ENCODE data around the gene SENP1.

The SENP1 gene

GRCh38 chr12:48045061-48045846, 60.6 kb downstream of the SENP1 start:
- in situ Hi-C loops (cut with HindIII; ENCODE audit: low pct_ligation_motif_present, low pct_unique_long_range_greater_than_20kb, low sequenced_read_pairs), result no loop called here
- no peak for DNase-seq

GRCh38 chr12:48044396-48044795, 61.5 kb downstream of the SENP1 start:
- in situ Hi-C loops (cut with HindIII; ENCODE audit: low pct_ligation_motif_present, low pct_unique_long_range_greater_than_20kb, low sequenced_read_pairs), result no loop called here
- DNase-seq, result no peak

GRCh38 chr12:48043771-48044170, 62.1 kb downstream of the SENP1 start:
- no peak for DNase-seq
- in situ Hi-C loops (cut with HindIII; ENCODE audit: low pct_ligation_motif_present, low pct_unique_long_range_greater_than_20kb, low sequenced_read_pairs), result no loop called here

- no peak for DNase-seq
- in situ Hi-C loops (cut with HindIII; ENCODE audit: low pct_ligation_motif_present, low pct_unique_long_range_greater_than_20kb, low sequenced_read_pairs), result no loop called here
These were observed 64.1 kb downstream of the SENP1 start for GRCh38 chr12:48041591-48042423.

- DNase-seq, result no peak
- in situ Hi-C loops (cut with HindIII; ENCODE audit: low pct_ligation_motif_present, low pct_unique_long_range_greater_than_20kb, low sequenced_read_pairs), result no loop called here
These were observed 65.5 kb downstream of the SENP1 start for GRCh38 chr12:48040354-48040753.

- DNase-seq, result no peak
- in situ Hi-C loops (cut with HindIII; ENCODE audit: low pct_ligation_motif_present, low pct_unique_long_range_greater_than_20kb, low sequenced_read_pairs), result no loop called here
These were observed 66.7 kb downstream of the SENP1 start for GRCh38 chr12:48039151-48039550.

GRCh38 chr12:48038085-48038484, 67.8 kb downstream of the SENP1 start:
- no peak for DNase-seq
- in situ Hi-C loops (cut with HindIII; ENCODE audit: low pct_ligation_motif_present, low pct_unique_long_range_greater_than_20kb, low sequenced_read_pairs), result no loop called here

GRCh38 chr12:48037267-48037915, 68.5 kb downstream of the SENP1 start:
- no peak for DNase-seq
- in situ Hi-C loops (cut with HindIII; ENCODE audit: low pct_ligation_motif_present, low pct_unique_long_range_greater_than_20kb, low sequenced_read_pairs), result no loop called here

- in situ Hi-C loops (cut with HindIII; ENCODE audit: low pct_ligation_motif_present, low pct_unique_long_range_greater_than_20kb, low sequenced_read_pairs), result no loop called here
- DNase-seq, result no peak
These were observed 69.1 kb downstream of the SENP1 start for GRCh38 chr12:48036818-48037217.

- no peak for DNase-seq
- in situ Hi-C loops (cut with HindIII; ENCODE audit: low pct_ligation_motif_present, low pct_unique_long_range_greater_than_20kb, low sequenced_read_pairs), result no loop called here
These were observed 70.8 kb downstream of the SENP1 start for GRCh38 chr12:48034835-48035805.

- in situ Hi-C loops (cut with HindIII; ENCODE audit: low pct_ligation_motif_present, low pct_unique_long_range_greater_than_20kb, low sequenced_read_pairs), result no loop called here
- no peak for DNase-seq
These were observed 72.4 kb downstream of the SENP1 start for GRCh38 chr12:48033451-48033850.

- DNase-seq, result no peak
- in situ Hi-C loops (cut with HindIII; ENCODE audit: low pct_ligation_motif_present, low pct_unique_long_range_greater_than_20kb, low sequenced_read_pairs), result no loop called here
These were observed 73.3 kb downstream of the SENP1 start for GRCh38 chr12:48032597-48032996.

GRCh38 chr12:48031135-48031960, 74.5 kb downstream of the SENP1 start:
- in situ Hi-C loops (cut with HindIII; ENCODE audit: low pct_ligation_motif_present, low pct_unique_long_range_greater_than_20kb, low sequenced_read_pairs), result no loop called here
- no peak for DNase-seq

- in situ Hi-C loops (cut with HindIII; ENCODE audit: low pct_ligation_motif_present, low pct_unique_long_range_greater_than_20kb, low sequenced_read_pairs), result no loop called here
- DNase-seq, result no peak
These were observed 75.7 kb downstream of the SENP1 start for GRCh38 chr12:48030173-48030650.

- no peak for DNase-seq
- in situ Hi-C loops (cut with HindIII; ENCODE audit: low pct_ligation_motif_present, low pct_unique_long_range_greater_than_20kb, low sequenced_read_pairs), result no loop called here
These were observed 76.2 kb downstream of the SENP1 start for GRCh38 chr12:48029491-48030172.

GRCh38 chr12:48028541-48029431, 77.1 kb downstream of the SENP1 start:
- in situ Hi-C loops (cut with HindIII; ENCODE audit: low pct_ligation_motif_present, low pct_unique_long_range_greater_than_20kb, low sequenced_read_pairs), result no loop called here

More at GRCh38 chr12:48028541-48029431, 77.1 kb downstream of the SENP1 start:
- no peak for DNase-seq

Measured in ACHN (cell line).